Body of pancreas (tissue), 4 donors: Measurements from ENCODE around the gene DPYSL4.

ENCODE experiments used
- CTCF ChIP-seq, 7 experiments: fragments of 450-650 bp in 4 of 7; fragments of 200-600 bp in 3 of 7; sonication (generic) in 3 of 7; IDR thresholded peaks; one replicate each; pipeline ENCODE4 v1.5.1; 2016 to 2019; ENCODE audit warnings: antibody characterized with exemption in 7 of 7
- POLR2A ChIP-seq, 3 donors: fragments of 450-650 bp; IDR thresholded peaks; one replicate each; pipeline ENCODE4 v1.6.1; 2016; ENCODE audit warnings: antibody characterized with exemption in 3 of 3, mild to moderate bottlenecking in 2 of 3

- TF ChIP-seq POLR2A (IDR thresholded peaks at IDR 0.05) (no peak), CTCF (IDR thresholded peaks at IDR 0.05) (no peak)
Observed at GRCh38 chr10:132169766-132170560, 16.8 kb upstream of the DPYSL4 start.
